Mucosa of descending colon (tissue), 3 donors: ENCODE results near the gene WDR93. TPM values are rescaled to one million over a fixed set of nuclear protein-coding genes. Genes with fewer than 3 reads are reported as not detected.
A peak's percentile ranks its signal among the peaks of the same experiment; 100 is the strongest.

Experiments used
- ATAC-seq: fragments of 200-7000 bp; cut with Tn5 transposase; one replicate; pipeline ENCODE4 v1.9.1; 2020; ENCODE audit warnings: mild to moderate bottlenecking, moderate library complexity
- DNase-seq, 3 donors: peaks; one replicate each; pipeline ENCODE4 v3.0.0-alpha.2; 2020
- H3K36me3 ChIP-seq: fragments of 200-600 bp; one replicate; pipeline ENCODE4 v1.8.0; 2021; ENCODE audit warnings: low read depth, mild to moderate bottlenecking
- H3K4me1 ChIP-seq: fragments of 200-600 bp; one replicate; pipeline ENCODE4 v1.8.0; 2021; ENCODE audit warnings: low read depth, mild to moderate bottlenecking
- H3K4me3 ChIP-seq: fragments of 200-600 bp; one replicate; pipeline ENCODE4 v1.8.0; 2021; ENCODE audit warnings: mild to moderate bottlenecking
- H3K9me3 ChIP-seq: fragments of 200-600 bp; one replicate; pipeline ENCODE4 v1.8.0; 2021; ENCODE audit warnings: mild to moderate bottlenecking
- CTCF ChIP-seq: fragments of 200-600 bp; IDR thresholded peaks from one replicate; pipeline ENCODE4 v1.8.0; 2022; ENCODE audit warnings: antibody characterized with exemption, mild to moderate bottlenecking
- intact Hi-C, 2 donors: fragments of 100-400 bp; cut with DNase I in 1 of 2; cut with micrococcal nuclease in 1 of 2; formaldehyde crosslinking; loops; one replicate each; pipeline versions ENCODE4 v1.11.0 to v1.11.1; 2022; cut with DNase I, micrococcal nuclease
- total RNA-seq, 3 donors: library from RNA; stranded (reverse); fragmentation: NEBNext Ultra II Directional in 2 of 3; extraction: Animal tissue kit (Norgen Biotek cat#: 25700) in 2 of 3; gene quantifications; one replicate each; pipeline versions ENCODE4 v1.2.1 to v1.2.4, GENCODE V29; 2021 to 2023
- donor health status: DM: no; HTN: no; CAD: no; lungs with moderate emphysema.
- donor health status: DM: no; HTN: no; CAD: no.
- donor health status: DM: no; HTN: yes; CAD: no.

Gene WDR93
- total RNA-seq, 3 donors from 2014 or later = 0.14 TPM; not detected in 2

DNA sequence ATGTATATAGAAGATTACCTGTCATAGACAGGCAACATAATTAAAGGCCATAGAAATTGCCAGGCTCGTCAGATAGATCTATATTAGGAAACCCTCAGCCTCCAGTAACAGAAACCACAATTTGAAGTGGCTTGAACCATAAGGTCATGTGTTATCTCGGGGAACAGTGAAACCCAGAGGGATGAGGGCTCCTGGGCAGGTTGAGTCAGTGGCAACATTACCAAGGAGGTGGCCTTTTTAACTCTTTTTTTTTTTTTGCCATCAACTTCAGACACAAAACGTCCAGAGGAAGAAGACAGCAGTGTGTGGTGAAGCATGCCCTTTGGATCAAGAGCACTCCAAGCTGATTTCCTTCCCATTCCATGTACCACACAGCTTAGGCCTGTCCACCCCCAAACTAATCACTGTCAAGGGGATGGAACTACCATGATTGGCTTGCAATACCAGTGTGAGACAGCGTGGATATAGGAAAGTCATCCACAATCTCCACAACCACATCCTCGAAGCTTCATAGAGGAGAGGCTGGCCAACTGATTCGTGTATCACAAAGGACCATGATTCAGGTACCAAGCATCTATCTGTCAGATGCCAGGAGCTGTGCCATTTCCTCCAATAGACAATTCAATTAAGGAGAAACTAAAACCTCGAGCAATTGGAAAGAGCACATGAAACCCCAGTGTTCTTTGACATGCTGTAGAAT, 34.3 kb upstream of the WDR93 start:
- DNase-seq (no peak), ATAC-seq (no peak)
- intact Hi-C loops = no loop called here
- H3K4me1 ChIP-seq = no peaks in the 10 kb centered on the region
- no peaks in the 10 kb centered on the region for H3K36me3 ChIP-seq
- H3K4me3 ChIP-seq = no peak overlapping the region
- no peak for TF ChIP-seq CTCF
- no peaks in the 10 kb centered on the region for H3K9me3 ChIP-seq

DNA sequence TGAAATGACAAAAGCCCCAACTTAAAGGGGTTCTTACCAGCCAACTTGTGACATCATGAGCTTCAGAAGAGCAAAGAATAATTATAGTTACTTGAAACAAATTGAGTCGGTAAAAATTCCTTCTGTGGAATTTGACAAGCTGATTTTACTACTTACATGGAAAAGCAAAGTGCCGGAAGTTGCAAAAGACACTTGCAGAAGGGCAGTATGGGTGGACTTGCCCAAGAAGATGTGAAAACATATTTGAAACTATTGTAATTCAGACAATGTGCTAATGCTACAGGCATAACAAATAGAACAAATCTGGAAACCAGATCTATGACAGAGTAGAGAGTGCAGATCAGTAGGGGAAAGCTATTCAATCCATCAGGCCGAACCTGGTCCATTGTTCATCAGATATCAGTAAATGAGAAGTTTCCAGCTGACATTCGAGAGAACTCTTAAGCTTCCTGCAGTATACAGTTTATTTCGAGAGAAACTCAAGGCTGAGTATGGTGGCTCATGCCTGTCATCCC, 32.9 kb upstream of the WDR93 start:
- Histone ChIP-seq H3K4me1 (peaks cover 3% of the 10 kb centered on the region), H3K36me3 (no peaks in the 10 kb centered on the region), H3K4me3 (no peak overlapping the region), H3K9me3 (no peaks in the 10 kb centered on the region)
- ATAC-seq (no peak), DNase-seq (no peak)
- intact Hi-C loops = no loop called here
- TF ChIP-seq CTCF = no peak

GRCh38 chr15:89659295-89659694, 31.3 kb upstream of the WDR93 start:
- ATAC-seq (no peak), DNase-seq (no peak)
- TF ChIP-seq CTCF = no peak
- Histone ChIP-seq H3K4me3 (no peak overlapping the region), H3K9me3 (no peaks in the 10 kb centered on the region), H3K4me1 (peaks cover 8% of the 10 kb centered on the region), H3K36me3 (no peaks in the 10 kb centered on the region)
- intact Hi-C loops = no loop called here

- no peak for TF ChIP-seq CTCF
- no peak for ATAC-seq
- Histone ChIP-seq H3K4me3 (no peak overlapping the region), H3K36me3 (no peaks in the 10 kb centered on the region), H3K9me3 (no peaks in the 10 kb centered on the region), H3K4me1 (peaks cover 14% of the 10 kb centered on the region)
- intact Hi-C loops = no loop called here
- DNase-seq = no peak
Measured at GRCh38 chr15:89660556-89660955, 30.1 kb upstream of the WDR93 start.

DNA sequence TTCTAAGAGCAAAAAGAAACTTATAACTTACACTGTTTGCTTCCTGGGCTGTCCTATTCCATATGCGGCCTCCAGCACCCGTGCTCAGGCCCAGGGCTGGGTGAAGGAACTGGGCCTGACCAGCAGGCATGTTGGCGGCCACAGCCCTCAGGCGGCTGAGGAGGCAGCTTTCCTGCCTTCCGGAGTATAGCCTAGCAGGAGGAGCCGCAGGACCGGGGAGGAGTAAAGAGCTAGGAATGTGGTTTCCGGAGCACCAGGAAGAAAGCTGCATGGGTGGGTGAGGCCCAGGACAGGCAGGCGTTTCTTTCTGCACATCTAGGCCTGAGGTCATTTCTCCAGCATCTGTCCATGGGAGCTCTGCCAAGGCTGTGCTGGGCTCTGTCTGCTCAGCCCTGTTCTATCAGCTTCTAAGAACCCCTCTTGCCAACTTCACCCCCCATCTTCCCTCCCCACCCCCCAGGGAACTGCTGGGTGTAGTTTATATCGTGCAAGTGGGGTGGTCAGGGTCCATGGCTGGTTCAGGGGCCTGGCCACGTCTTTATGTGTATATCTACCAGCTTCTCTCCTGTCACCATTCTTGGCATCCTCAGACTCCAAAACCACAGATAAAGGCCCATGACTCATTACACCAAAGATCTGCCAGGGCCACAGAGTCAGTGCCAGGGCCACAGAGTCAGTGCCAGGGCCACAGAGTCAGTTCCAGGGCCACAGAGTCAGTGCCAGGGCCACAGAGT, 27.6 kb upstream of the WDR93 start:
- H3K4me3 ChIP-seq = no peak overlapping the region
- H3K9me3 ChIP-seq = no peaks in the 10 kb centered on the region
- peak; percentile 96 for ATAC-seq
- DNase-seq = peak; percentile 84 to 85 (median 85)
- H3K4me1 ChIP-seq = peaks cover 14% of the 10 kb centered on the region
- no peaks in the 10 kb centered on the region for H3K36me3 ChIP-seq
- no peak for TF ChIP-seq CTCF
- intact Hi-C loops = no loop called here
